Sciatic nerve (tissue), 2 donors: ENCODE data around the gene NIPAL1. TPM values are rescaled to one million over a fixed set of nuclear protein-coding genes. Genes with fewer than 3 reads are reported as not detected.

Experiments used
- ATAC-seq: fragments of 200-7000 bp; cut with Tn5 transposase; one replicate; pipeline ENCODE4 v1.9.1; 2020; ENCODE audit warnings: mild to moderate bottlenecking, moderate library complexity
- DNase-seq: peaks from one replicate; pipeline ENCODE4 v3.0.0-alpha.2; 2020; ENCODE audit warnings: low spot score
- intact Hi-C: fragments of 100-400 bp; cut with DNase I; formaldehyde crosslinking; loops from one replicate; pipeline ENCODE4 v1.14.2; 2022
- total RNA-seq: library from RNA; stranded (reverse); fragmentation: NEBNext Ultra II Directional; extraction: Animal tissue kit (Norgen Biotek cat#: 25700); gene quantifications from one replicate; pipeline ENCODE4 v1.2.1, GENCODE V29; 2021
- donor health status: DM: no; HTN: no; CAD: no.
- donor health status: DM: no; HTN: no; CAD: no.

The NIPAL1 gene
- total RNA-seq, 1 donor from 2014 or later: 6.3 TPM

GRCh38 chr4:48047421-48047844 is 30.9 kb downstream of the NIPAL1 start:
- intact Hi-C loops: no loop called here
- ATAC-seq: peak; percentile 10
- no peak for DNase-seq

DNA sequence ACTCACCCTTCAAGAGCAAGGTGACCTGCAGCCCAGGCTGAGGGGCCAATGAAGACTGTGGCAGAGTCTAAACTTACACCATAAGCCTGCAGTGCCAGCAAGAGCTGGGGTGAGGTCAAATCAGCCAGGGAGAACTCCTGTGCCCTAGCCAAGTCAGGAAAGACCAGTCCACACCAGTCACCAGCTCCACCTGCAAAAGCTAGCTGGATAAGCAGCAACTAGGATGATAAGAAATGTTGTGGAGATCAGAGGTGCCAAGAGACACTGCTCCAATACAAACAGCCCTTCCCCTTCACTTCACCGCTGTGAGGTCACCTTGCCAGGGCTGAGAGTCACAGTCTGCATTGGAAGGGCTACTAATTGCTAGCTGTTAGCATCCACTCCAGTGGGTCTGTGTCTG is 31.3 kb downstream of the NIPAL1 start:
- ATAC-seq: no peak

DNA sequence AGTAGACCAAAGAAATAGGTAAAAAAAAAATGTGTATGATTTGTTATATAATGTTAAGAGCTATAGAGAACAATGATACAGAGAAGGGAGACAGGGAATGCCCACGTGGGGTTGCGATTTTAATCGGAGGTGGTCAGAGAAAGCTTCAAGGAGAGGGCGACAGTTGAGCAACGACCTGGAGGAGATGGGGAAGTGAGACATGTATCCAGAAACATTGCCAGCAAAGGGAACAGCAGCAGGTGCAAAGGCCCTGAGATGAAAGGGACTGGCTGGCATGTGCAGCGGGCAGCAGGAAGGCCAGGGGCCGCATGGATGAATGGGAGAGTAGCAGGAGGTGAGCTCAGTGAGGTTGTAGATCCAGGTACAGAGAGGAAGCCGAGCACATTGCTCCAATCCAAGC is 32.9 kb downstream of the NIPAL1 start:
- no peak for ATAC-seq
- no peak for DNase-seq
- intact Hi-C loops: no loop called here

More for the DNA sequence above, 31.3 kb downstream of the NIPAL1 start:
- no peak for DNase-seq
- intact Hi-C loops: no loop called here

GRCh38 chr4:48051078-48051477 is 34.5 kb downstream of the NIPAL1 start:
- intact Hi-C loops: no loop called here
- no peak for ATAC-seq

DNA sequence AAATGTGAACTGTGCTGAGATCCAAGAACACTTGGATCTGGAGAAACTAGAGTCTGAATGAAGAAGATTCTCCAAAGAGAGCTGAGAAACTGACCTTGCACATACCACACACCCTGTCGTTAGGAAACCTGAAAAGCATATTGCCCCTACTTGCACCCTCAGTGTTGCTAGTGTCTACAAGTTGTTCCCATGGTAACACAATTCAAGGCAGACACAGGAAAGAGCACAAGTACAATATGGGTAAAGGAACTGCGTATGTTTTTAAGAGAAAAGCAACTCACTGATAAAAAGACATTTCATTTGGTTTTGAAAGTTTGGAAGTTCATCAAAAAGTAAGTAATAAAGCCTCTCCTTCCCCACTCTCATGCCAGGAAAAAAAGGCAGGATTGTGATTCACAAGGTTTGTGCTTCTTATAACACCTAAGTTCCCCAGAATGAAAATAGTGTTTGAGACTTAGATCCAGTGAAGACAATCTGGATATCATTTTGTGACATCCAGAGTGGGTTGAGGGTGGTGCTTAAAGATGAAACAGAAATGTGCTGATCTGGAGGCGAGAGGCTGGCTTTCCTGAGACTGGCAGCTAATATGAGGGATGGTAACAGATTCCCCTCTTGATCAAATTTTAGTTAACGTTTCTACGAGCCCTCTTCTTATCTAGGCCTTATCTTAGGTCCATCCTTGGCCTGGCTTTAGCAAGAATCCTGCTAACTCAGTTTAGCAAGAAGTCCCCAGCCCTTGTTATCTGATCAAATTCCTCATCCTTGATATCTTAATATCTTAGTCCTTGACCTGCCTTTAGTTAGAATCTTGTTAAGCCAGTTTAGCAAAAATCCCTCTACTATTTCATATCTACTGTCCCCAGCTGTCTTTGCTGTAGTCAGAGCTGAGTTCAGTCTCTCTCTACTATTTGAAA is 42.3 kb downstream of the NIPAL1 start:
- DNase-seq: no peak
- intact Hi-C loops: no loop called here
- ATAC-seq: no peak

More at GRCh38 chr4:48051078-48051477, 34.5 kb downstream of the NIPAL1 start:
- DNase-seq: no peak

GRCh38 chr4:48064349-48064748 is 47.8 kb downstream of the NIPAL1 start:
- intact Hi-C loops: no loop called here
- no peak for ATAC-seq
- DNase-seq: no peak

GRCh38 chr4:48065587-48066052 is 49.0 kb downstream of the NIPAL1 start:
- no peak for ATAC-seq
- no peak for DNase-seq
- intact Hi-C loops: no loop called here

DNA sequence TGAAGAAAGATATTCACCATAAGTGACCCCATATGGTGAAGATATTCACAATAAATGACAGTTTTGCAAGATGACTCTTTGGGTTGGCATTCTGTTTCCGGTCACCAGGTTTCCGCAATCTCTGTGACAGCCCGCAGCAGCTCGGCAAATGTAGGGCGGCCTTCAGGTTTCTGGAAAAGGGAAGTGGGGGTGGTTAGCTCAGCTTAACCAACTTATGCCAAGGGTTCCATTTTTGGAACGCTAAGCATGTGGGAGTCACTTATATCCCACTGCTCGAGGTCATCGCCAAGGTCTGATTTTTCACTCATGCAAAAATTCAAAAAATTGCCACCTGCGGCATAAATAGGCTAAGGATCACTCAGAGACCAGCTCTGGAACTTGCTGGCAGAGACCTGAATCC is 51.0 kb downstream of the NIPAL1 start:
- DNase-seq: no peak
- intact Hi-C loops: no loop called here
- ATAC-seq: no peak

DNA sequence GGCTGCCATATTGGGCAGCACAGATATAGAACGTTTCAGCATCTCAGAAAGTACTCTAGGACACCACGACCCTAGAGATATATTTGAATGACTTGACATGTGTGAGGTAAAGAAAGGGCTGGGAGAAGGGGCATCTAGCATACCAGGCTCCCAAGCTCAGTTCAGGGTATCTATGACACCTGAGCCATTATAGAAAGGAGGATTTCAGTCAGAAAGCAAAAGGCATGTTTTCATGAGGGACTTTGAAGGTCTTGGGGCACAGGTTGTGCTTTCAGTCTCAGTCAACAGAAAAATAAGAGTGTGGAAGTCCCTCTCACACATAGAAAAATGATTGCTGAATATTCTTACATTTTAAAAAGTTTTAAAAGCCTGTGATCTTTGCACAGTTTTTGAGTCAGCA is 51.6 kb downstream of the NIPAL1 start:
- ATAC-seq: no peak

GRCh38 chr4:48069026-48069425 is 52.5 kb downstream of the NIPAL1 start:
- DNase-seq: no peak
- intact Hi-C loops: no loop called here
- no peak for ATAC-seq

More for the DNA sequence above, 51.6 kb downstream of the NIPAL1 start:
- intact Hi-C loops: no loop called here
- DNase-seq: no peak

GRCh38 chr4:48071191-48071590 is 54.6 kb downstream of the NIPAL1 start:
- ATAC-seq (no peak), DNase-seq (no peak)
- intact Hi-C loops: no loop called here

- ATAC-seq: no peak
- intact Hi-C loops: no loop called here
- DNase-seq: no peak
Observed at GRCh38 chr4:48073567-48074103, 57.1 kb downstream of the NIPAL1 start.

GRCh38 chr4:48074657-48075056 is 58.1 kb downstream of the NIPAL1 start:
- intact Hi-C loops: no loop called here
- no peak for DNase-seq
- ATAC-seq: no peak

- DNase-seq (no peak), ATAC-seq (no peak)
- intact Hi-C loops: no loop called here
Observed at GRCh38 chr4:48078425-48078824, 61.9 kb downstream of the NIPAL1 start.

DNA sequence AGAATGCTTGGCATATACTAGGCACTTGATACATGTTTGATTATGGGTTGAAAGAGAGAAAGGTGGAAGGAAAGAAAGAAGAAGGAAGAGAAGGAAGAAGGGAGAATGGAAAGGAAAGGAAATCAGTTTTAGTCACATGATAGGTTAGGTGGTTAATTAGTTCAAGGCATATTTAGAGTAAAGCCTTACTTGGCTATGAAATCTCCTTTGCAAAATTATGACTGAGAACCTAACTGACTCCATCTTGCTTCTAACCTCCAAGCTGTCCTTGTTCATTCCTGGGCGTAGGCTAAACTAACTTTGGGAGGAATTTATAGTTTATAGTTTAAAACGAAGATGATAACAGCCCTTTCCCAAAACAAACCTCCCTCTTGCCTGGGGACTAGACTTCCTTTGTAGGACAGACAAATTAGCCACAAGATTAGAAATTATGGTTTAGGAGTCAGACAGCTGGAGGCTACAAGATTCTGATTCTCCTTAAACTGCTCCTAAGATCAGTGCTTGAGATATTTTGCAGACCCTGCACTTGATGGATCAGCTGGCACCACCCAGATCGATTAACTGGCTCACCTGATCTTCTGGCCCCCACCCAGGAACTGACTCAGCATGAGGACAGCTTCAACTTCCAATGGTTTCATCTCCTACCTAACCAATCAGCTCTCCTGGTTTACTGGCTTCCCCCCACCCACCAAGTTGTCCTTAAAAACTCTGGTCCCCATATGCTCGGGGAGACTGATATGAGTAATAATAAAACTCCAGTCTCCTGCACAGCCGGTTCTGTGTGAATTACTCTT is 62.5 kb downstream of the NIPAL1 start:
- intact Hi-C loops: no loop called here
- ATAC-seq (no peak), DNase-seq (no peak)

GRCh38 chr4:48079972-48080391 is 63.4 kb downstream of the NIPAL1 start:
- intact Hi-C loops: loop anchor here (10.0 kb wide), 2 partner anchors 65 to 155 kb away; partner anchors contain the start of genes CNGA1 and NIPAL1
- ATAC-seq (no peak), DNase-seq (no peak)

DNA sequence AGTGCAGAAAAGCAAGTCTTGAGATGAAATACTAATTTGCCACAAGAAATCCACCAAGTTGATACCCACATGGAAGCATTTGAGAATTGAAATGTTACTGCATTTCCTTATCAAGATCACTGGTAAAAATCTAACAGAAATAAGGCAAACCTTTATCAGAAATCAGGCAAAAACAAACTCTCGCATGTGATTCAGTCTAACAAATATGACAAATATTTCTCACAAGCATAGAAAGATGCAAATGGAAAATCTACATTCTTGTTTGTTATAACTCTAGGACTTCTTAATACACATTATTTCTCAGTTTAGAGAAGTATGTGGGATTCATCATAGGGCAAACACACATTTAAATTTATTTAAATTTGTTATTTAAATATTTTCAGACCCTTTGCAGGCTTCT is 64.6 kb downstream of the NIPAL1 start:
- no peak for DNase-seq
- no peak for ATAC-seq
- intact Hi-C loops: loop anchor here (10.0 kb wide), 2 partner anchors 66 to 156 kb away; partner anchors contain the start of genes CNGA1 and NIPAL1

DNA sequence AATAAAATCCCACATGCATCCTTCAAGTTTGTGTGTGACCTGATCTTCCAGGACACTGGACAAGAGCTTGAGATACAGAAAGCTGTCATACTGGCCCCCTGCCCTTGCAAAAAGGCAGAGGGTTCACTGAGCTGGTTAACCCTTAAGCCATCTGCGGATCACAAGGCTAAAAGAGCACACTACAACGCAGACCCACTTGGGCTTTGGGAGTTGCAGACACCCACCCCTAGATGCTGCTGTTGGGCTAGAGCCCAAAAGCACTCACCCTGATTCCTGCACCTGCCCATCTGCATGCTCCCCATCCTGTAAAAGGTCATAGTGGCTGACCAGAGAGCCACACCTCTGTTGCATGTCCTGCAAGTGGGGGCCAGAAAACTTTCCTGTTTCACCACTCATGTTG is 66.4 kb downstream of the NIPAL1 start:
- DNase-seq (no peak), ATAC-seq (no peak)
- intact Hi-C loops: loop anchor here (10.0 kb wide), 2 partner anchors 68 to 158 kb away; partner anchors contain the start of genes CNGA1 and NIPAL1
